GM12878 (cell line): ENCODE results near the gene TMEM171. TPM values are rescaled to one million over a fixed set of nuclear protein-coding genes. Genes with fewer than 3 reads are reported as not detected.

Source experiments
- ATAC-seq: fragments of 200-7000 bp; cut with Tn5 transposase; 3 replicates; pipeline ENCODE4 v1.9.1; 2020; ENCODE audit warnings: mild to moderate bottlenecking, moderate library complexity
- BruUV-seq: library from RNA; stranded (reverse); fragments of 400-500 nt; replicated peaks from 2 replicates; lab custom pipeline; 2021; lab: Mats Ljungman, UMichigan
- CTCF ChIA-PET: fragments of 300-600 bp; sonication (Branson Sonifier 250); formaldehyde crosslinking; extraction: SDS; loops from one replicate; lab custom pipeline; 2021; ENCODE audit warnings: inconsistent platforms; lab: Yijun Ruan, JAX
- POLR2A ChIA-PET: fragments of 350-600 bp; formaldehyde crosslinking; extraction: SDS; loops from one replicate; lab custom pipeline; 2021; ENCODE audit warnings: inconsistent platforms; lab: Charles Lee
- RAD21 ChIA-PET: fragments of 300-600 bp; sonication (Branson Sonifier 250); formaldehyde crosslinking; loops from one replicate; lab custom pipeline; 2023; ENCODE audit warnings: antibody characterized with exemption; ENCODE audit not compliant: unreplicated experiment; lab: Charles Lee
- SMC1A ChIA-PET: fragments of 300-600 bp; sonication (Branson Sonifier 250); formaldehyde crosslinking; loops from one replicate; lab custom pipeline; 2023; ENCODE audit not compliant: unreplicated experiment, uncharacterized antibody; lab: Charles Lee
- DNase-seq: peaks from one replicate; pipeline ENCODE4 v3.0.0-alpha.2; 2011; ENCODE audit warnings: low read depth, low spot score
- FAIRE-seq: peaks from 3 replicates; lab custom pipeline; 2011; peaks lifted over from hg19 to GRCh38; lab: Jason Lieb, UNC
- H2AFZ ChIP-seq: 2 replicates; pipeline ENCODE4 v1.6.0; 2011; ENCODE audit warnings: low read depth, low read length, control low read depth; ENCODE audit not compliant: control insufficient read depth
- H3K27ac ChIP-seq: 2 replicates; pipeline ENCODE4 v1.5.1; 2011; ENCODE audit warnings: control low read depth; ENCODE audit not compliant: control insufficient read depth, insufficient read depth
- H3K27me3 ChIP-seq, 2 experiments: replicated peaks in 1 of 2; 2 replicates each; pipeline versions ENCODE4 v1.6.0 to v1.6.1; 2011; ENCODE audit warnings: low read length in 1 of 2; ENCODE audit not compliant: control insufficient read depth in 2 of 2, insufficient read depth in 2 of 2
- H3K36me3 ChIP-seq, 2 experiments: 2 replicates each; pipeline ENCODE4 v1.5.1; 2011; ENCODE audit warnings: low read length in 1 of 2; ENCODE audit not compliant: control insufficient read depth in 2 of 2, insufficient read depth in 2 of 2
- H3K4me1 ChIP-seq: 2 replicates; pipeline ENCODE4 v1.6.1; 2011; ENCODE audit warnings: mild to moderate bottlenecking, low read length, moderate library complexity, mixed read lengths; ENCODE audit not compliant: control insufficient read depth, insufficient read depth
- H3K4me2 ChIP-seq: 2 replicates; pipeline ENCODE4 v1.6.0; 2011; ENCODE audit warnings: control low read depth; ENCODE audit not compliant: control insufficient read depth, insufficient read depth
- H3K4me3 ChIP-seq: fragments of 200-600 bp; sonication (generic); 2 replicates; pipeline ENCODE4 v1.5.1; 2016
- H3K79me2 ChIP-seq: 2 replicates; pipeline ENCODE4 v1.6.0; 2011; ENCODE audit warnings: low read length; ENCODE audit not compliant: control insufficient read depth, insufficient read depth
- H3K9ac ChIP-seq: 2 replicates; pipeline ENCODE4 v1.8.0; 2011; ENCODE audit warnings: low read length, control low read depth, mixed read lengths; ENCODE audit not compliant: control insufficient read depth, insufficient read depth
- H3K9me3 ChIP-seq: replicated peaks from 3 replicates; pipeline ENCODE4 v1.5.1; 2011; ENCODE audit warnings: mild to moderate bottlenecking, low read length; ENCODE audit not compliant: control insufficient read depth, insufficient read depth
- H4K20me1 ChIP-seq: 2 replicates; pipeline ENCODE4 v1.6.0; 2011; ENCODE audit not compliant: control insufficient read depth, insufficient read depth
- BHLHE40 ChIP-seq, 2 experiments: fragments of 450-650 bp in 1 of 2; IDR thresholded peaks; 2 replicates each; pipeline ENCODE4 v1.6.1; 2011 to 2017; ENCODE audit warnings: low read depth in 2 of 2, borderline replicate concordance in 1 of 2, improper control_type of control experiment in 1 of 2, low read length in 1 of 2, mild to moderate bottlenecking in 1 of 2
- BRCA1 ChIP-seq: IDR thresholded peaks from 2 replicates; pipeline ENCODE4 v1.6.1; 2011; ENCODE audit warnings: low read depth, low read length, improper control_type of control experiment
- CBX5 ChIP-seq: sonication (generic); IDR thresholded peaks from 2 replicates; pipeline ENCODE4 v1.6.1; 2016; ENCODE audit warnings: low read depth, moderate library complexity, mild to moderate bottlenecking, inconsistent platforms
- CEBPB ChIP-seq, 2 experiments: fragments of 150-350 bp in 1 of 2; IDR thresholded peaks; 2 replicates each; pipeline ENCODE4 v1.6.1; 2012 to 2014; ENCODE audit warnings: low read depth in 2 of 2, low read length in 2 of 2, borderline replicate concordance in 1 of 2, inconsistent platforms in 1 of 2
- EGR1 ChIP-seq, 2 experiments: IDR thresholded peaks; 1 replicate in 1 of 2; 2 replicates in 1 of 2; pipeline ENCODE4 v1.6.1; 2011 to 2012; ENCODE audit warnings: low read depth in 2 of 2, low read length in 2 of 2, borderline replicate concordance in 1 of 2, mild to moderate bottlenecking in 1 of 2, moderate library complexity in 1 of 2
- EZH2 ChIP-seq: IDR thresholded peaks from 2 replicates; pipeline ENCODE4 v1.6.1; 2012; ENCODE audit warnings: low read depth, mild to moderate bottlenecking, control low read depth, inconsistent platforms, low read length, borderline replicate concordance; ENCODE audit not compliant: control insufficient read depth
- GATAD2B ChIP-seq: fragments of 450-650 bp; conservative IDR thresholded peaks from 2 replicates; pipeline ENCODE4 v1.6.1; 2017; ENCODE audit warnings: low read depth, mild to moderate bottlenecking, moderate library complexity
- IRF4 ChIP-seq: IDR thresholded peaks from 2 replicates; pipeline ENCODE4 v1.6.1; 2011; ENCODE audit warnings: low read depth, low read length
- MYC ChIP-seq: IDR thresholded peaks from 2 replicates; pipeline ENCODE4 v1.6.1; 2011; ENCODE audit warnings: mild to moderate bottlenecking, low read length, moderate library complexity, inconsistent platforms; ENCODE audit not compliant: insufficient read depth, insufficient replicate concordance, insufficient read length, severe bottlenecking
- POLR2AphosphoS5 ChIP-seq: IDR thresholded peaks from 2 replicates; pipeline ENCODE4 v1.6.1; 2011; ENCODE audit warnings: mild to moderate bottlenecking, low read length, inconsistent platforms
- SMARCA5 ChIP-seq: fragments of 450-650 bp; IDR thresholded peaks from 2 replicates; pipeline ENCODE4 v1.6.1; 2017; ENCODE audit warnings: mild to moderate bottlenecking
- TCF7 ChIP-seq: IDR thresholded peaks from 2 replicates; pipeline ENCODE4 v1.6.1; 2014; ENCODE audit warnings: antibody characterized with exemption, borderline replicate concordance
- ZNF24 ChIP-seq: fragments of 450-650 bp; IDR thresholded peaks from 2 replicates; pipeline ENCODE4 v1.6.1; 2017; ENCODE audit warnings: antibody characterized with exemption, mild to moderate bottlenecking
- ZNF274 ChIP-seq: IDR thresholded peaks from one replicate; pipeline ENCODE4 v1.8.0; 2011; ENCODE audit not compliant: insufficient read length, insufficient read depth
- ZNF622 ChIP-seq: fragments of 450-650 bp; IDR thresholded peaks from 2 replicates; pipeline ENCODE4 v1.6.1; 2017; ENCODE audit warnings: mild to moderate bottlenecking, inconsistent platforms
- WGBS: methylation state at CpG from one replicate; pipeline ENCODE4 v1.1.6; 2016; ENCODE audit warnings: low lambda C conversion rate; ENCODE audit not compliant: insufficient replicate concordance, insufficient coverage; ENCODE audit errors: missing lambda C conversion rate; 5-methylcytosine and 5-hydroxymethylcytosine counted together
- in situ Hi-C: fragments of 300-500 bp; cut with MboI; formaldehyde crosslinking; loops from 9 replicates; pipeline ENCODE4 v1.14.3; 2018; ENCODE audit warnings: mixed read lengths
- intact Hi-C: fragments of 100-400 bp; cut with micrococcal nuclease; formaldehyde crosslinking; loops from one replicate; pipeline ENCODE4 v1.14.2; 2022; ENCODE audit not compliant: unreplicated experiment
- polyA plus RNA-seq, 11 experiments: library from polyadenylated mRNA; depleted of rRNA in 4 of 11; unstranded in 6 of 11; stranded (reverse) in 5 of 11; fragments of >200 nt; fragmentation: Nextera tagmentation in 4 of 11; fragmentation: Illumina TruSeq in 1 of 11; extraction: Ambion mirVana in 4 of 11; extraction: Trizol in 1 of 11; gene quantifications; 1 replicate in 1 of 11; 2 replicates in 10 of 11; pipeline versions ENCODE4 v1.2.1 to v1.2.3, GENCODE V29; 2011 to 2016; ENCODE audit warnings: inconsistent platforms in 2 of 11, missing spikeins in 2 of 11, low read depth in 1 of 11
- total RNA-seq, 4 experiments: library from RNA; depleted of rRNA in 3 of 4; stranded (reverse); fragments of >200 nt in 3 of 4; fragmentation: Illumina TruSeq in 1 of 4; extraction: Trizol in 1 of 4; gene quantifications; 2 replicates each; pipeline versions ENCODE4 v1.2.1 to v1.2.3, GENCODE V29; 2013 to 2021
- TF ChIP-seq, protein P1 (sequence below): fragments of 450-650 bp; IDR thresholded peaks from 2 replicates; pipeline ENCODE4 v1.6.1; 2017; ENCODE audit warnings: mild to moderate bottlenecking, moderate library complexity
- TF ChIP-seq, protein P2 (sequence below): fragments of 450-650 bp; IDR thresholded peaks from 2 replicates; pipeline ENCODE4 v1.6.1; 2017; ENCODE audit warnings: mild to moderate bottlenecking, moderate library complexity

TMEM171 gene
- total and polyA plus RNA-seq, 10 of the 15 experiments (the other 5 are each of a cell fraction or from before 2014, with no cell fraction given), result not detected

DNA sequence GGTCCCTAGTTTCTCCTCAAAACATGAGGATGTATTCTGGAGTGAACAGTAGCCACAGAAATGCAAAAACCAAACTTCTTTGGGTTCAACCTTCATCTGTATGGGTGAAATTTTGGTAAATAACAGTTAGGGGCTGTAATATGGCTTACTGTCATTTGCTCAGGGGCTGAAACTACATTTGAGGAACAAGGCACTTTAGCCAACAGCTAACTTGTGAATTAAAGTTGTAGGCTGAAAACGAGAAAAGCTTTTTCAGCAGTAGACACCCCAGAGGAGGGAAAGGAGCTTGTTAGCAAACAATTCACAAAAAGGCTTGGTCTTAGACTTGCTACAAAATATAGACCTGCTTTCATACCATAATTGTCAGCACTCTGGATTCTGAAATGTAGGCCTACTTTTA lies 6.6 kb downstream of the TMEM171 start (continued):
- no peak for TF ChIP-seq BHLHE40 (IDR thresholded peaks at IDR 0.05; ENCODE audit: borderline replicate concordance in 1 of 2, low read depth in 2 of 2, low read length in 1 of 2)
- no peak for TF ChIP-seq EZH2
- TF ChIP-seq ZNF24, result no peak
- no peak for TF ChIP-seq TCF7
- no peak for TF ChIP-seq CEBPB (IDR thresholded peaks at IDR 0.05; ENCODE audit: borderline replicate concordance in 1 of 2, low read depth in 2 of 2, low read length in 2 of 2)
- TF ChIP-seq MYC, result no peak
- TF ChIP-seq ZNF274, result no peak
- no peak for TF ChIP-seq SMARCA5
- no peak for TF ChIP-seq ZNF622
- no peak for TF ChIP-seq BRCA1

DNA sequence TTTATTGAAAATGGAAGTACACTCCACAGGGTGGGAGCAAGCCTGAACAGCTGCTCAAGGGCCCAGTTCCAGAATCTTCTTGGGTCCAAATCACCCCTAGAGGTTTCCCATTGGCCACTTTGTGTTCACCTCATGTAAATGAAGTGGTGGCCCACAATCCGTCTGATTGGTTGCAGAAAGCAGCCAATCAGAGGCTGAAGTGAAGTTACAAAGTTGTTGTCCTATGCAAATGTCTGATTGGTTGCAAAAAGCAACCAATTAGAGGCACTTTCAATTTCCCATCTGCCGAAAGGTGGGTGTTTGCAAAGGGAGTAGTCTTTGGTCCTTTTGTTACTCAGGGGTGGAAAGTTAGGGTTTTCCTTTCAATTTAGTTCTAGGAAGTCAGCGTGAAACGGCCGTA lies 8.8 kb downstream of the TMEM171 start:
- intact Hi-C loops, result no loop called here
- CTCF ChIA-PET, result no interaction called here
- no peaks in the 10 kb centered on the region; a peak in 1 of 4 replicates for H3K27me3 ChIP-seq
- FAIRE-seq (no peak), DNase-seq (no peak), ATAC-seq (no peak)
- no peak overlapping the region for H2AFZ ChIP-seq
- 70% methylated on average over 5 of the region's 5 CpGs for WGBS
- no peaks in the 10 kb centered on the region for H3K9me3 ChIP-seq
- no peak overlapping the region for H3K4me3 ChIP-seq
- SMC1A ChIA-PET, result no interaction called here
- POLR2A ChIA-PET, result no interaction called here
- BruUV-seq, result no TSS peak
- H3K79me2 ChIP-seq, result no peaks in the 10 kb centered on the region
- no peak overlapping the region for H3K27ac ChIP-seq
- H3K4me1 ChIP-seq, result no peaks in the 10 kb centered on the region
- no peak overlapping the region for H3K4me2 ChIP-seq
- H3K9ac ChIP-seq, result no peak overlapping the region
- peaks cover 4% of the 10 kb centered on the region; the same call in 1 of the 2 replicates for H4K20me1 ChIP-seq
- no peaks in the 10 kb centered on the region for H3K36me3 ChIP-seq
- in situ Hi-C loops, result no loop called here
- RAD21 ChIA-PET, result no interaction called here
- TF ChIP-seq POLR2AphosphoS5, result no peak
- TF ChIP-seq, protein P1, sequence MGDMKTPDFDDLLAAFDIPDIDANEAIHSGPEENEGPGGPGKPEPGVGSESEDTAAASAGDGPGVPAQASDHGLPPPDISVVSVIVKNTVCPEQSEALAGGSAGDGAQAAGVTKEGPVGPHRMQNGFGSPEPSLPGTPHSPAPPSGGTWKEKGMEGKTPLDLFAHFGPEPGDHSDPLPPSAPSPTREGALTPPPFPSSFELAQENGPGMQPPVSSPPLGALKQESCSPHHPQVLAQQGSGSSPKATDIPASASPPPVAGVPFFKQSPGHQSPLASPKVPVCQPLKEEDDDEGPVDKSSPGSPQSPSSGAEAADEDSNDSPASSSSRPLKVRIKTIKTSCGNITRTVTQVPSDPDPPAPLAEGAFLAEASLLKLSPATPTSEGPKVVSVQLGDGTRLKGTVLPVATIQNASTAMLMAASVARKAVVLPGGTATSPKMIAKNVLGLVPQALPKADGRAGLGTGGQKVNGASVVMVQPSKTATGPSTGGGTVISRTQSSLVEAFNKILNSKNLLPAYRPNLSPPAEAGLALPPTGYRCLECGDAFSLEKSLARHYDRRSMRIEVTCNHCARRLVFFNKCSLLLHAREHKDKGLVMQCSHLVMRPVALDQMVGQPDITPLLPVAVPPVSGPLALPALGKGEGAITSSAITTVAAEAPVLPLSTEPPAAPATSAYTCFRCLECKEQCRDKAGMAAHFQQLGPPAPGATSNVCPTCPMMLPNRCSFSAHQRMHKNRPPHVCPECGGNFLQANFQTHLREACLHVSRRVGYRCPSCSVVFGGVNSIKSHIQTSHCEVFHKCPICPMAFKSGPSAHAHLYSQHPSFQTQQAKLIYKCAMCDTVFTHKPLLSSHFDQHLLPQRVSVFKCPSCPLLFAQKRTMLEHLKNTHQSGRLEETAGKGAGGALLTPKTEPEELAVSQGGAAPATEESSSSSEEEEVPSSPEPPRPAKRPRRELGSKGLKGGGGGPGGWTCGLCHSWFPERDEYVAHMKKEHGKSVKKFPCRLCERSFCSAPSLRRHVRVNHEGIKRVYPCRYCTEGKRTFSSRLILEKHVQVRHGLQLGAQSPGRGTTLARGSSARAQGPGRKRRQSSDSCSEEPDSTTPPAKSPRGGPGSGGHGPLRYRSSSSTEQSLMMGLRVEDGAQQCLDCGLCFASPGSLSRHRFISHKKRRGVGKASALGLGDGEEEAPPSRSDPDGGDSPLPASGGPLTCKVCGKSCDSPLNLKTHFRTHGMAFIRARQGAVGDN, result no peak
- no peak for TF ChIP-seq CBX5
- TF ChIP-seq, protein P2, sequence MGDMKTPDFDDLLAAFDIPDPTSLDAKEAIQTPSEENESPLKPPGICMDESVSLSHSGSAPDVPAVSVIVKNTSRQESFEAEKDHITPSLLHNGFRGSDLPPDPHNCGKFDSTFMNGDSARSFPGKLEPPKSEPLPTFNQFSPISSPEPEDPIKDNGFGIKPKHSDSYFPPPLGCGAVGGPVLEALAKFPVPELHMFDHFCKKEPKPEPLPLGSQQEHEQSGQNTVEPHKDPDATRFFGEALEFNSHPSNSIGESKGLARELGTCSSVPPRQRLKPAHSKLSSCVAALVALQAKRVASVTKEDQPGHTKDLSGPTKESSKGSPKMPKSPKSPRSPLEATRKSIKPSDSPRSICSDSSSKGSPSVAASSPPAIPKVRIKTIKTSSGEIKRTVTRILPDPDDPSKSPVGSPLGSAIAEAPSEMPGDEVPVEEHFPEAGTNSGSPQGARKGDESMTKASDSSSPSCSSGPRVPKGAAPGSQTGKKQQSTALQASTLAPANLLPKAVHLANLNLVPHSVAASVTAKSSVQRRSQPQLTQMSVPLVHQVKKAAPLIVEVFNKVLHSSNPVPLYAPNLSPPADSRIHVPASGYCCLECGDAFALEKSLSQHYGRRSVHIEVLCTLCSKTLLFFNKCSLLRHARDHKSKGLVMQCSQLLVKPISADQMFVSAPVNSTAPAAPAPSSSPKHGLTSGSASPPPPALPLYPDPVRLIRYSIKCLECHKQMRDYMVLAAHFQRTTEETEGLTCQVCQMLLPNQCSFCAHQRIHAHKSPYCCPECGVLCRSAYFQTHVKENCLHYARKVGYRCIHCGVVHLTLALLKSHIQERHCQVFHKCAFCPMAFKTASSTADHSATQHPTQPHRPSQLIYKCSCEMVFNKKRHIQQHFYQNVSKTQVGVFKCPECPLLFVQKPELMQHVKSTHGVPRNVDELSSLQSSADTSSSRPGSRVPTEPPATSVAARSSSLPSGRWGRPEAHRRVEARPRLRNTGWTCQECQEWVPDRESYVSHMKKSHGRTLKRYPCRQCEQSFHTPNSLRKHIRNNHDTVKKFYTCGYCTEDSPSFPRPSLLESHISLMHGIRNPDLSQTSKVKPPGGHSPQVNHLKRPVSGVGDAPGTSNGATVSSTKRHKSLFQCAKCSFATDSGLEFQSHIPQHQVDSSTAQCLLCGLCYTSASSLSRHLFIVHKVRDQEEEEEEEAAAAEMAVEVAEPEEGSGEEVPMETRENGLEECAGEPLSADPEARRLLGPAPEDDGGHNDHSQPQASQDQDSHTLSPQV, result no peak
- no peak for TF ChIP-seq EGR1 (IDR thresholded peaks at IDR 0.05; ENCODE audit: borderline replicate concordance in 1 of 2, low read depth in 2 of 2, low read length in 2 of 2)
- no peak for TF ChIP-seq IRF4
- TF ChIP-seq GATAD2B, result no peak
- TF ChIP-seq BHLHE40 (IDR thresholded peaks at IDR 0.05; ENCODE audit: borderline replicate concordance in 1 of 2, low read depth in 2 of 2, low read length in 1 of 2), result no peak
